ENCODE measurements around the gene LRG1.
A peak's percentile ranks its signal among the peaks of the same experiment; 100 is the strongest.

LRG1 gene, protein sequence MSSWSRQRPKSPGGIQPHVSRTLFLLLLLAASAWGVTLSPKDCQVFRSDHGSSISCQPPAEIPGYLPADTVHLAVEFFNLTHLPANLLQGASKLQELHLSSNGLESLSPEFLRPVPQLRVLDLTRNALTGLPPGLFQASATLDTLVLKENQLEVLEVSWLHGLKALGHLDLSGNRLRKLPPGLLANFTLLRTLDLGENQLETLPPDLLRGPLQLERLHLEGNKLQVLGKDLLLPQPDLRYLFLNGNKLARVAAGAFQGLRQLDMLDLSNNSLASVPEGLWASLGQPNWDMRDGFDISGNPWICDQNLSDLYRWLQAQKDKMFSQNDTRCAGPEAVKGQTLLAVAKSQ

DNA sequence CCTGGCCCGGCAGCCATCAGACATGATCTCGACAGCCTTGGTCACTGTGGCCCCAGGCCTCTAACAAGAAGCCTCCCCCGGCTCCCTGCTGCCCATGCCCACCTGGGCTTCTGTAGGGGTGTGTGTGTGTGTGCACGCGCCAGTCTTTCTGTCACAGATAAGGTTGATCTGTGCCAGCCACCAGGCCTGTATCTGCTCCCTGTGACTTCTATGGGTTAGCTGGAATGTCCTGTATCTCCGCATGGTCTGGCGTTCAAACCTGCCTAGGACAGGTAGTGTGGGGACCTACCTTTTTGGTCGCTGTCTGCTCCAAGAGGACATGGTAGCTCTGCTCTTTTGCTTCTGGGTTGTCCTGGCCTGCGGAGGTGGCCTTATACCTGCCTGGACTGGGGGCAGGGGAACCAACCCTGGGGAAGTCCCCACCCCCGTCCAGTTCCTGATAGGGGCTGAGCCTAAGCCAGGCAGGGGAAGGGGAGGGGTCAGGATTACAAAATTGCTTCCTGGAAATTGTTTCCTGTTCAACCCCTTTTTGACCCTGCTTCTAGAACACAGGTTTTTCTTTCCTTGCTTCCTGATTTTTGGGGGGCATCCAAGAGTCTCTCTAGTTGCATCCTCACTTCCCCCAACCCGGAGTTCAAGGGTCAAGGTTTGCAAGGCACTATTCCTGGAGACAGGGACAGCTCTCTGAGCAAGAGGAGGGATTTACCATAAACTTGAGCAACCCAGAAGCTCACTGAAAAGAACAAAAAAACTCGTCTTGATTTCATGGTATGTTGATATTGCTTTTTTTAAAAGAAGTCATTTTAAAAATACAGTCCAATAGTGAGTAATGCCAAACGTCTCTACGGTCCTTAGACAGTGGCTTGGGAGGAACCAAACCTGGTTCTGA, at the start of gene LRG1:
TSS of gene LRG1 (minus strand) at position 344 of the 889 bp plus-strand sequence. CDS start at position 321, 23 bp downstream.
- DNase-seq (ENCODE audit: low read depth in 3 of 3, low spot score in 1 of 3), result no peak

DNA sequence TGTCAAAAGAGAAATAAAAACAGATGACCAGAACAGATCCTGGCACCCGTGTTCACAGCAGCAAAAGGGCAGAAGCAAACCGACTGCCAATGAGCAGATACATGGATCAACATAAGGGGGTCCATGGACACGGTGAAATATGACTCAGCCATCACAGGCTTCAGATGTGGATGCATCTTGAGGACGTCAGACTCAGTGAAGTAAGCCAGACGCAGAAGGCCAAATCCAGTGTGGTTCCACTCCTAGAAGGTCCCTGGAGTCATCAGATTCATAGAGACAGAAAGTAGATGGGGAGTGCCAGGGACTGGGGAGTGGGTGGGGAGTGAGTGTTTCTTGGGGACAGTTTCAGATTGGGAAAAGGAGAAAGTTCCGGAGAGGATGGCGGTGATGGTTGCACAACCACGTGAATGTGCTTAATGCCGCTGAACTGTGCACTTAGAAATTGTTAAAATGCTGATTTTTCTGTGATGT, 48.5 kb upstream of the LRG1 start:
- no peak for DNase-seq (ENCODE audit: low read depth in 3 of 3, low spot score in 1 of 3)

DNA sequence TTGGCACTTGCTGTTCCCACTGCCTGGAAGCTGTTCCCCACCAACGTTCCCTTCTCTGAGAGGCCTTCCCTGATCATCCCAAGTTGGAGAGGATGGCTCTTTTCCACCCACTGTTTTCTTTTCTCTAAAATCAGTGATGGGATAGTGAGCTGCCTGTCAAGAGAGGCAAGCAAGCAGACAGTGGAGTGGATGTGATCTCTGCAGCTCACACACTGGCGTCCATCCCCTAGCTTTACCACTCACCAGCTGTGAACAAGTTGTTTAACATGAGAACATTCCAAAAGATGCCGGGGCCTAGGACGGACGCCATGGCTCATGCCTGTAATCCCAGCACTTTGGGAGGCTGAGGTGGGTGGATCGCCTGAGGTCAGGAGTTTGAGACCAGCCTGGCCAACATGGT, 47.7 kb upstream of the LRG1 start:
- DNase-seq (ENCODE audit: low read depth in 3 of 3, low spot score in 1 of 3), result no peak

DNA sequence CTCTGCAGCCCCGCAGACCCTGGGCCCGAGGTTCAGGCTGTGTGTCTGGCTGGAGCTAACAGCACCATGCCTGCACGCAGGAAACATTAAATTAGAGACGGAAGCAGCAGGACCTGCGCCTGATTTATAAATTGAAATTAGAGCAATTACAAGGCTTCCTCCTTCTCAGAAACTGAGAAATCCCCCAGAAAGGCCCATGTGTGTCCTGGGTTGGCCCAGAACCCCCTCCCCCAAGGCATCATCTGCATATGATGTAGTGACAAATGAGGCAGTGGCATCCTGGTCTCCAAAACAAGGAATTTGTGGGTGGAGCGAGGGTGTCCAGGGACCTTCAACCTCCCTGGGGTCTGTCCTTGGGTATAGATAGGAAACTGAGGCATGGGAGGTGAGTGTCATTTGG, 46.9 kb upstream of the LRG1 start:
- no peak for DNase-seq (ENCODE audit: low read depth in 3 of 3, low spot score in 1 of 3)

DNA sequence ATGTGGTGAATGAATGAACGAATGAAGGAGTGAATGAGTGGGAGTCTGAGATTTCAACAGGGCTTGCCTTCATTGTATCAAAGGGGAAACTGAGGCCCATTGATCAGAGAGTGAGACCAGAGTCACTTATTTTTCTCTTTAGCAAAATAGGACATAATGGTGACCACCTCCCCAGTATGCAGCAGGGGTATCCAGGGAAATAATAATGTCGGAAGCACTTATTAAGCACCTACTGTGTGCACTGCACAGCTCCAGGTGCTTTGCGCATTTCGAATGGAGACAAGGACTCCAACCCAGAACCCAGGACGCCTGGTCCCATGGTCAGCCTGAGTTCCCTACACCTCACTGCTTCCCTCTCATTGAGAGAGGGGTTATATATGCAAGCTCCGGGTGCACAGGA, 46.4 kb upstream of the LRG1 start:
- DNase-seq (ENCODE audit: low read depth in 3 of 3, low spot score in 1 of 3), result no peak

DNA sequence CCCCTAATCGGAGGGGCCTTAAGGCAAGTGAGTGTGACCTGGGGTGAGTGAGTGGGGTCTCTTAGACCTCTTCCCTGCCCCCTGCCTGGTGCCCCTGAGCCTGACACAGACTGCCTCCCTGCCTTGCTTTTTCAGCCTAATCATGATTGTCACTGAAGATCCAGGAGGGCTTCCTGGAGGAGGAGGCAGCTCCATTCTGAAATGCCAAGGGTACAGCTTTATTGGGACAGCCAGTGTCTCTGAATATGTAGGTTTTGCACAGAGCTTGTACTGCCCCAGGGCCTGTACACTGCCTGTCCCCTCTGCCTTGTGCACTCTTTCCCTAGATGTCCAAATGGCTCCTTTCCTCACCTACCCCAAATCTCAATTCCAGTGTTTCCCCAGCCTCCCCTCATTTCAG, 45.7 kb upstream of the LRG1 start:
- DNase-seq (ENCODE audit: low read depth in 3 of 3, low spot score in 1 of 3), result no peak

DNA sequence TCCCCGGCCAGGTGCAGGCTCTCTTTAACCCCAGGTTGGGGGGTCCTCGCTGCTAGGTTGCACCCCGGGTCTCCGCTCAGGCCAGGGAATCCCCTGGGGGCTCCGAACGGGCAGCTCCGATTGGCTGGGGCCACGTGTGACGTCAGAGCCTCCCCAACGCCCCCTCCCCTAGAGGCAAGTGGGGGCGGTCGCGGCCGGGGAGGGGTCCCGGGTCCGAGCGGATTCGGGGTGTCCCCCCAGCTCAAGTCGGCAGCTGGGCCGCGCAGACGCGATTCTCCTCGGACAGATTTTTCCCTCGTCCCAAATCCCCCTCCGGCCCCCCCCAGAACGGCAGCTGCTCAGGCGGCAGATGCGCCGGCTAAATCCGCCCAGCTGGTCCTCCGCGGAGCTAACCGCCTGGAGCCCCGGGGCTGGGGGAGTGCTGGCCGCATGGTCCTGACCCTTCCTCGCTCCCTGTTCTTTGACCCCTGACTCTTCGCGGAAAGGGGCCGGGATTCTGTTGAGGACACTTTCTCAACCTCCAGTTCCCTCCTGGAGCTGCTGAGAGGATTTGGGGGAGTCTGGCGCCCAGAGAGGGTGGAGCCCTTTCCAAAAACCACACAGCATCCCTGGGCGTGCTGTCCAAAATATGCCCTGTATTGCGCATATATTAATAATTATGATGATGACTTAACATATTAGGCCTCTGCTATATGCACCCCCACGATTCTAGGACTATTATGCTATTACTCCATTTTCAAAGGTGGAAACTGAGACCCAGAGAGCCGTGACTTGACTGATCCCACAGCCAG, 45.0 kb upstream of the LRG1 start:
- no peak for DNase-seq (ENCODE audit: low read depth in 3 of 3, low spot score in 1 of 3)

DNA sequence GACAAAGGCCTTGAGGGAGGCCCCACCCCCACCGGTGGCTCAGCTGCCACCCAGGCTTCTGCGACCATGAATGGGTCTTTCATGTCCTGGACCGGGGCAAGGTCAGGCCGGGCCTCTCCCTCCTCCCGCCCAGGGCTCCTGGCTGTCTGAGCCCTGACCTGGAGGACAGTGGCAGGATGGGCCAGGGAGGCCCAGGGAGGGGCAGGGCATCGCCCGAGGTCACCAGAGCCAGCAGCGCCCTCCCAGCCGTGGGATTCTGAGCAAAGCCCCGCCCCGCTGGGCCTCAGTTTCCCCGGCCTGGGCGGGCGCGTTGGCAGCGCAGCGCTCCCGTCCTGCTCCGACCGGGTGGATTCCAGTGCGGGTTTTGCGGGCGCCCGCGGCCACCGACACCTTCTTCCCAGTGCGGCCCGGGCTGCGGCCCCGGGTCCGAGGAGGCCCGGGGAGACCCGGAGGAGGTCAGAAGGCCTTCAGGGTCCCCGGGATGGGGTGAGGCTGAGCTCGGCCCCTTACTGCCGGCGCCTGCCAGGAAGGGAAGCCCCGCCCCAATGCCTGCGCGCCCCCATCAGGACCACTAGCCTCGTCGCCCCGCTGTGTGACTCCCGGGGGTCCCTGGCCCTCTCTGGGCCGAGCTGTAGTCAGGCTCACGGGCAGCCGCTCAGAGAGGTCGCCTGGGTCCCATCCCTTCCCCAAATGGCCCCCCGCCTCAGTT, 44.3 kb upstream of the LRG1 start:
- DNase-seq (ENCODE audit: low read depth in 3 of 3, low spot score in 1 of 3), result peak in 1 of 3 donors; percentile 29

DNA sequence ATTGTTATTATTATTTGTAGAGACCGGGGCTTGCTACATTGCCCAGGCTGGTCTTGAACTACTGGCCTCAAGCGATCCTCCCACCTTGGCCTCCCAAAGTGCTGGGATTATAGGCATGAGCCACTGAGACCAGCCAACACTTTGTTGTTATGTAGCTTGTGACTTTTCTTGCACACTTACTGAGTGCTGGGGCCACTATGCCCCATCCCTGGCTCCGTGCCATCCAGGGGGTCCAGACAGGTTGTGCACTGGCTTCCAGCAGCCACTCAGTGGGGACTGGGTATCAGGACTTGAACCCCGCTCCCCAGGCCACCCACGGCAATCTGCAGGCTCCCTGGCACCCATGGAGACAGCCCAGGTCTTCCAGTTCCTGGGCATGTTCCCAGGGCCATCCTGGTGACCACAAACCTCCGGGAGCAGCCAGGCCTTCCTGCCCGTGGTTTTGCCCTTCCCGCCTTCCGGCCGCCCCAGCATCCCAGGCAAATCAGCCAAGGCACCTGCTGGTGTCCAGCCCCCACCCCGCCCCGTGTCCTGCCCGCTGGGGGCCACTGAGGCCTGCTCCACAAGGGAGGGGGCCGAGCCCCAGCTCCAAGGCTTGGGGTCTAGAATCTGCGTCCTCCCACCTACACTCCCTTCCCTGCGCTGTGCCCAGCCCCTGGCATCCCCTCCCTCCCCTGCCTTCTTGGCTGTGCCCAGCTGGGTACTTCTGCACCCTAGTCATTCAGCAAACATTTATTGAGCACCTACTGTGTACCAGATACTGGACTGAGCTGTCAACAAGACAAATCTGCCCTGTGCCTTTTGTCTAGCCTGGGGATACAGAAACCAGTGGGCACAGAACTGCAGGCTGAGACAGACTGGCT, 43.4 kb upstream of the LRG1 start:
- DNase-seq (ENCODE audit: low read depth in 3 of 3, low spot score in 1 of 3), result no peak

DNA sequence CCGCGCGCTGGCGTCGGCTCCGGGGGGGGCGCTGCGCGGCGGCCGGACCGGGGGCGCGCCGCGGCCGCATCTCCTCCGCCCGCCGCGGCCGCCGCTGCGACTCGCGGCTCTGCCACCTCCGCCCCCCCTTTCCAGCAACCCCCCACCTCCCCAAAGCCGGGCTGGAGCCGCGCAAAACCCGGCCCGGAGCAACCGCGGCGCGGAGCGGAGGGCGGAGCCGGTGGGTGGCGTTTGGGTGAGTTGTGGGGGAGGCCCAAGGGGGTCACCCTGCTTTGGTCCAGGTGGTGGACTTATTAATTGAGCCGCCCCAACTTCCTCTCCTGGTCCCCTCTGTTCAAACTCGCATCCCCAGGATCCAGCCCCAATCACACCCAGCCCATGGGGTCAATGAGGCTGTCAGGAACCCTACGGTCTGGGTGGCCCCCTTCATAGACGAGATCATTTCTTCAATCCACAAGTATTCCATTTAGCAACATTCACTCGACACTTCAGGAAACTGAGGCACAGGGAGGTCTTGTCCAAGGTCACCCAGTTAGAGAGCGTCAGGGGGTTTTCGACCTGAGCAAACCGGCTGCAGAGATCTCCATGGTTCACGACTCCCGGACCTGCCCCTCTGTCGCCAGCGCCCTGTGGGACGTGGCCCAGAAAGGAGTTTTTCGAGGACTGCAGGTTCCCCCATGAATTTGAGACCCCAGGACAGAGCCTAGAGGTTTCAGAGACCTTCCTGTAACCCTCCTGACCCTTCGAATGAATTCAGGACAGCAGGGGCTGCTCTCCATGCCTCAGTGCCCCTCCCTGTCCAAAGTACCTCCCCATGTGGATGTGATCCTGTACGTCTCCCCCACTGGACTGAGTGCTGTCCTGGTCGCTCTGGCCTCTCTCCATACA, 42.1 kb upstream of the LRG1 start:
- DNase-seq (ENCODE audit: low read depth in 3 of 3, low spot score in 1 of 3), result no peak

DNA sequence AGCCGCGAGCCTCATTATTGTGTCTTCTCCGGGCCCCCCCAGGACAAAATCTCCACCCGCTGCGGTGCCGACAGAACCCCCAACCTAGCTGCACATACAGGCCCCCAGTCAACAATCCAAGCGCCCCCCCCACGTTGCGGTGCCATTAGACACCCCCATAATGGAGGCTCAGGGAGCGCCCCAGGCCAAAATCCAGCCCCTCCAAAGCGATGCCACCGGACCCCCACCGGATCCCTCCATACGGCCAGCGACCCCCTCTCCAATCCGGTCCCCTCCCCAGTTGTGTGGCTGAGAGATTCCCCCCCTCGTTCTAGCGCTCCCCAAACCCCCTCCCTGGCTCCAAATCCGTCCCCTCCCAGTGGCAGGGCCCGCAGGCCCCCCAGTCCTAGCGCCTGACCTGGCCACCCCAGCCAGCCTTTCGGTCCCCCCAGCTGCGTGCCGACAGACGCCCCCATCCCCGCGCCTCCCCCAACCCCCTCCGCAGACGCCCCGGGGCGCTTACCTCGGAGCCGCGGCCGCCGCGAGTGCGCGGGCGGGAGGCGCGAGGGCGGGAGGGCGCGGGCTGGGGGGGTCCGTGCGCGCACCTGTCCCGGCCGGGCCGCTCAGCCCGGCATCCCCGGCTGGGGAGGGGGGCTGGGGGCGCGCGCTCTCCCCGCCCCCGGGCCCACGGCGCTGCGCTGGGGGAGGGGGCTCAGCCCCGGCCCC, 41.3 kb upstream of the LRG1 start:
- no peak for DNase-seq (ENCODE audit: low read depth in 3 of 3, low spot score in 1 of 3)

DNA sequence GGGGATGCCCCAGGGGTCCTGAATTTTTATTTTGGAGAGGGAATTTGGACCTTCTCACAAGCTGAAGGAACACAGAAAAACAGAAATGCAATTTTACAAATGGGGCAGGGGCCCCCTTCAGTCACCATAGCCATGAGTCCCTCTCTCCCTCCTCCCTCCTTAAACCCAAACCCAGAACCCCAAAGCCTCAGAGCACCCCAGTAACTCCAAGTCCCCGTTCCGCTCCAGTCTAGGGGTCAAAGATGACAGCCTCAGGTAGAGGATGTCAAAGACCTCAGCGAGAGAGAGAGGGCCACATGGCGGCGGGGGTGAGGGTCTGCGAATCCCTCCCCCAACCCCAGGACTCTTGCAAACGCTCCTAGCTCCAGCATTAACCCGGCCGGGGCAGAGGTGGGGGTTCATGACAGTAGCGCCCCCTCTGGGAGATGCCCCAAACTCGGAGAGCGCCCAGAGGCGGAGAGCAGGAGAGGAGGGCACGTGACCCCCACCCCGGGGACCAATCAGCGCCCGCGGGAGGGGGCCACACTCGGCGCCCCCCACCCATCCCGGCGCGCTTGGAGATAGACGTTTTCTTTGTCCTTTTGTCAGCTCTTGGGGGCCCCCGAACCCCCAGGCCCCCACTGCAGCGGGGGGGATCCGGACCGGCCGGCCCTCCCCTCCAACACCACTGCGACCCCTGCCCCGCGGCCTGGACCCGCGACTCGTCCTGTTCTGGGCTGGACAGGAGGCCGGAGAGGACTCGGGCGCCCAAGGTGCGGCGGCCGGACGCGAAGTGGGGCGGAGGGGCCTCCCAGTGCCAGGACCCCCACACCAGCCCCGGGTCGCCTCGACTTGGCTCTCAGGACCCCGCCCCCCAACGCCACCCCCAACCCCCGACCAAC, 40.4 kb upstream of the LRG1 start:
- DNase-seq (ENCODE audit: low read depth in 3 of 3, low spot score in 1 of 3), result no peak

DNA sequence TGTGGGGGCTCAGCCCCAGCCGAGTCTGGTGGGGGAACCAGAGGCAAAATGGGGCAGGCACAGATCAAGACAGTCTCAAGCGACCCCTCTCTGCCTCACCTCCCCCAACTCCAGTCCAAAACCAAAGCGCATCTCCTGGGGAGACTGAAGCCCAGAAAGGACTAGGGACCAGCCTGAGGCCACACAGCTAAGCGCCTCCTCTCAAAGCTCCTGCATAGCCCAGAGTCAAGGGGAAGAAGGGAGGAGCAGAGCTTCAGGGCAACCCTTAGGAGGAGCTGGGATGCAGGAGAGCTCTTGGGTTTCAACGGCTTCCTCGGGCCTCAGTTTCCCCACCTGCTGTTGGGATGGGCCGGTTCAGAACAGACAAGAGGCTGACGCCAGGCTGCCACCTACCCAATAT, 39.6 kb upstream of the LRG1 start:
- DNase-seq (ENCODE audit: low read depth in 3 of 3, low spot score in 1 of 3), result no peak

DNA sequence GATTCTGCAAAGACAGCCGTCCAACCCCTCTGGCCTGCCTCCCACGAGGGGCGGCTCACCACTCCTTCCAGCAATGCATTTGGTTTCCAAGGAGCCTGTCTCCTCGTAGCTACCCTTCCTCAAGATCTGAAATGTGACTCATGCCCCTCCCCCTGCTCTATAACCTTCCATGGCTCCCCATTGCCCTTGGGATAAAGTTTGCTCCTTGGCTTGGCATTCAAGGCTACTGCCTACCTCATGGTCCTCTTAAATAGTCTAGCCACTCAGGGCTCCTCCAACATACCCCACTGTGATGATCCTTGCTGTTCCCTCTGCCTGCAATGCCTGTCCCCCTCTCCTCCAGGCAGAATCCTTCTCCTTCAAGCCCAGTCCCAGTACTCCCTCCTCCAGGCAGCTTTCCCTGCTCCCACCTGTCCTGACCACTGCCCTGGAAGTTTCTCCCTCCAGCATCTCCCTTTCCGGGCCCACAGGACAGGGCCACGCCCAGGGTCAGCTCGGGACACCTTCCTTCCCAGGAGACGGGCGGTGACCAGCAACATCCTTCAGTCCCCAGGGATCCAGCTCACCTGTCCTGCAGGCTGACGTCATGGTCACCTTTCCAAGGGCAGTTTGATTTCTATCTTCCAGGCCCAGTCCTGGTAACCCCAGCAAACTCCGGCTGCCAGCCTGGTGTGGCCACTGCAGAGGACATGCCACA, 38.9 kb upstream of the LRG1 start:
- DNase-seq (ENCODE audit: low read depth in 3 of 3, low spot score in 1 of 3), result no peak

DNA sequence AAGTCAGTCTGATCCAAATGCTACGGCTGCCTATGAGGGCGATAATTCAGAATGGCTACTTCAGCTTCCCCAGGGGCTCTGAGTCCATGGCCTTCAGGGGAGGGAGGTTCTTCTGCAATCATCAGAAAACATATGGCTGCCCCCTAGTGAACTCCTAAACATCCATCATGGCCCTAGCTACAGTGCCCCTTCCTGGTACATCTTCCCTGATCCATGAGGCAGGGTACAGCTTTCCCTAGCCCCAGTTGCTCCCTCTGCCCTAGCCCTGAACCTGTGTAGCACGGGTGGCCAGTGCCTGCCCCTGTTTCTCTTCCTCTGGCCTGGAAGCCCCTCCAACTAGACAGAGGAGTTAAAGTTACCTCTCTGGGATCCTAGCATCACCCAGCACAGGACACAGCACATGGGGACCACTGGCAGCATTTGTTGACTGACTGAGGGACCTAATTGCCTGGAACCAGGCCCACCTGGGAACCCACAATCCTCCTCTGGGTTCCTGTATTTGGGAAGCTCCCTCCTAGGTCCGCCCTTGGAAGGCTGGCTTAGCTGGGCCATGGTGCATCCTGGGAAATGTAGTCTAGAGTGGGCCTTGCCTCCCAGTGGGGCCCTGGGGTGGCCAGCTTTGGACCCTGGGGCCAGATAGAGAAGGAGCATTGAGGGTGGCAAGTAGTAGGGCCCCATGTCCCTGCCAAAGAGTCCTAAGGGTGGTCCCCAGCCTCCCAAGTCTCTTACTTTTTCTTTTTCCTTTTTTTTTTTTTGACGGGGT, 37.4 kb upstream of the LRG1 start:
- DNase-seq (ENCODE audit: low read depth in 3 of 3, low spot score in 1 of 3), result no peak
